Ovary (tissue), 9 donors: ENCODE measurements around the gene AOPEP. TPM values are rescaled to one million over a fixed set of nuclear protein-coding genes. Genes with fewer than 3 reads are reported as not detected.

ENCODE experiments used
- DNase-seq, 5 donors: peaks; one replicate each; pipeline ENCODE4 v3.0.0-alpha.2; 2019 to 2020
- H3K27ac ChIP-seq, 2 donors: fragments of 200-600 bp; one replicate each; pipeline versions ENCODE4 v1.5.1 to v1.8.0; 2019 to 2022
- H3K27me3 ChIP-seq: fragments of 200-600 bp; one replicate; pipeline ENCODE4 v1.8.0; 2022
- H3K36me3 ChIP-seq: fragments of 200-600 bp; sonication (generic); one replicate; pipeline ENCODE4 v1.5.1; 2019
- H3K4me1 ChIP-seq: one replicate; pipeline ENCODE4 v1.8.1; 2013; ENCODE audit warnings: mild to moderate bottlenecking, moderate library complexity; ENCODE audit not compliant: insufficient read depth
- H3K4me3 ChIP-seq: fragments of 200-600 bp; sonication (generic); one replicate; pipeline ENCODE4 v1.5.1; 2017
- H3K9me3 ChIP-seq, 2 donors: fragments of 200-600 bp in 1 of 2; sonication (generic) in 1 of 2; one replicate each; pipeline versions ENCODE4 v1.5.1 to v1.8.1; 2013 to 2019; ENCODE audit warnings: mild to moderate bottlenecking in 1 of 2, moderate library complexity in 1 of 2
- CTCF ChIP-seq, 3 donors: fragments of 450-650 bp in 2 of 3; fragments of 200-600 bp in 1 of 3; IDR thresholded peaks; one replicate each; pipeline versions ENCODE4 v1.5.1 to v1.8.0; 2016 to 2022; ENCODE audit warnings: antibody characterized with exemption in 3 of 3, mild to moderate bottlenecking in 1 of 3
- EP300 ChIP-seq: sonication (generic); formaldehyde crosslinking; IDR thresholded peaks from one replicate; pipeline ENCODE4 v1.6.1; 2017; ENCODE audit warnings: antibody characterized with exemption
- POLR2A ChIP-seq: fragments of 450-650 bp; IDR thresholded peaks from one replicate; pipeline ENCODE4 v1.6.1; 2017; ENCODE audit warnings: antibody characterized with exemption, mild to moderate bottlenecking, moderate library complexity
- WGBS, 3 donors: extraction: QIAGEN DNeasy Blood & Tissue Kit in 1 of 3; methylation state at CpG; one replicate each; pipeline versions ENCODE4 v1.1.5 to v1.1.7; 2013 to 2017; 5-methylcytosine and 5-hydroxymethylcytosine counted together
- intact Hi-C, 4 donors: fragments of 100-400 bp; cut with DNase I; formaldehyde crosslinking; loops; one replicate each; pipeline versions ENCODE4 v1.11.0 to v1.15.1; 2022 to 2023
- polyA plus RNA-seq, 2 donors: library from polyadenylated mRNA; stranded (reverse); fragments of 200-250 nt in 1 of 2; fragments of 350-450 nt in 1 of 2; fragmentation: Illumina TruSeq in 1 of 2; extraction: RNeasy Lipid Tissue Mini Kit (QIAGEN cat#74804) in 1 of 2; gene quantifications; one replicate each; pipeline ENCODE4 v1.2.3, GENCODE V29; 2013 to 2014
- total RNA-seq, 7 donors: library from RNA; depleted of rRNA in 2 of 7; stranded (reverse); fragments of >200 nt in 2 of 7; fragmentation: NEBNext Ultra II Directional in 3 of 7; extraction: Animal tissue kit (Norgen Biotek cat#: 25700) in 3 of 7; gene quantifications; one replicate each; pipeline versions ENCODE4 v1.1.0 to v1.2.4, GENCODE V29; 2016 to 2023
- donor health status: DM: no; HTN: no; CAD: no; lungs with moderate emphysema.
- donor health status: DM: no; HTN: no; CAD: no.
- donor health status: Bipolar disorder and iron deficiency.
- donor health status: DM: yes; HTN: yes; CAD: no.
- donor health status: DM: no; HTN: no; CAD: no.
- donor health status: DM: yes; HTN: yes; CAD: no.

Gene AOPEP
- total and polyA plus RNA-seq, 9 donors: 40.0 to 141 (median 82.1) TPM

GRCh38 chr9:94866770-94867169 lies 140.3 kb downstream of the AOPEP start:
- H3K9me3 ChIP-seq: no peaks in the 10 kb centered on the region
- H3K4me3 ChIP-seq: no peak overlapping the region
- no peak for DNase-seq
- H3K36me3 ChIP-seq: no peaks in the 10 kb centered on the region
- H3K27ac ChIP-seq: peak overlapping the region; percentile 9 to 71
- no peak for TF ChIP-seq POLR2A
- TF ChIP-seq EP300: no peak
- no peak for TF ChIP-seq CTCF (IDR thresholded peaks at IDR 0.05)
- H3K27me3 ChIP-seq: no peaks in the 10 kb centered on the region
- intact Hi-C loops: loop anchor here in 1 of 4 donors (10.0 kb wide), 1 partner anchor 138 kb away; no protein-coding TSS in a partner anchor
- H3K4me1 ChIP-seq: peaks cover 16% of the 10 kb centered on the region

GRCh38 chr9:94867281-94867841 lies 140.9 kb downstream of the AOPEP start:
- TF ChIP-seq CTCF (IDR thresholded peaks at IDR 0.05): no peak
- peak; percentile 17 for TF ChIP-seq POLR2A
- no peak for TF ChIP-seq EP300
- H3K9me3 ChIP-seq: no peaks in the 10 kb centered on the region
- peaks cover 16% of the 10 kb centered on the region for H3K4me1 ChIP-seq
- no peak overlapping the region for H3K4me3 ChIP-seq
- H3K36me3 ChIP-seq: no peaks in the 10 kb centered on the region
- no peaks in the 10 kb centered on the region for H3K27me3 ChIP-seq
- peak overlapping the region; percentile 9 to 71 for H3K27ac ChIP-seq
- intact Hi-C loops: loop anchor here in 1 of 4 donors (10.0 kb wide), 1 partner anchor 137 kb away; no protein-coding TSS in a partner anchor
- 14 to 18% (median 17%) methylated on average over 8 of the region's 8 CpGs for WGBS, 3 donors
- peak; percentile 48 to 77 (median 70) for DNase-seq

DNA sequence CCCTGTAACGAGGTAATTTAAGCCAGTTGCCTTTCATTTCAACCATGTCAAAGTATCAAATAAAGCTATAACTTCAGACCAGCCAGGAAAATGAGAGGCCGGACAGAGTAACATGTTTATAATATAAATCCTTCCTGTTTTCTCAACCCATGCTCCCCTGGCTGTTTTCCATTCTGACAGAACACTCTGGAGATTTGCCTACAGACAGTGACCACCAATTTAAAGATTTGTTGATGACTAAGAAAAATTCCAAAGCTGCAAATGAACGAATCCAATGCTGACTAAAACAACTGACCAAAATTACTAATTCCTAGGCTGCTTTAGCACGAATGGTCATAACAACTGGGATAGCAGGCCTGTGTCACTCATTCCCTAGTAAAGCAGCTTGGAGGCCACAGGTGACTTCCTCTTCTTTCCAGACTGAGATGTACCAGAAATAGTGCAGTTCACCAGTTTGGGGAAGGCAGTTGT lies 141.4 kb downstream of the AOPEP start:
- H3K4me1 ChIP-seq: peaks cover 18% of the 10 kb centered on the region
- intact Hi-C loops: loop anchor here in 1 of 4 donors (10.0 kb wide), 1 partner anchor 137 kb away; no protein-coding TSS in a partner anchor
- no peak for DNase-seq
- no peak for TF ChIP-seq EP300
- no peaks in the 10 kb centered on the region for H3K36me3 ChIP-seq
- peak overlapping the region; percentile 9 to 71 for H3K27ac ChIP-seq
- no peaks in the 10 kb centered on the region for H3K9me3 ChIP-seq
- 8 to 18% (median 8%) methylated on average over 4 of the region's 4 CpGs for WGBS, 3 donors
- H3K27me3 ChIP-seq: no peaks in the 10 kb centered on the region
- H3K4me3 ChIP-seq: no peak overlapping the region

DNA sequence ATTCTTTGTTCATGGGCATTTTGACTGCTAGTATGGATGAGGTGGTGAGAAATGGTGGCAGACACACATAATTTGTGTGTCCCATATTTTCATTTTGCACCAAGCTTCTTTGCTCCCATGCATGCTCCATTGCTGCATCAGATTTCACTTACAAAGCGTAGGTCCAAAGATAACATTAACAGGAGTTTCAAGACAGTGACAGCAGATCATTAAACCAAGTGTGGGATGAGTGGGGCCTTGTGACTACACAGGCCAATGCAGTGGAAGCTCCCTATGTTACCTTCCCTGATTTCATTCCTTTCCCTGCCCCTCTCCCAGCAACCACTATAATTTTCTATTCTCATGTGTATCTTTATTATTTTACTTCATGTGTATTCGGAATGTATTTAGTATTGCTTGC lies 142.0 kb downstream of the AOPEP start:
- H3K4me3 ChIP-seq: no peak overlapping the region
- no peaks in the 10 kb centered on the region for H3K36me3 ChIP-seq
- WGBS, 3 donors: 94 to 99% (median 95%) methylated on average over 2 of the region's 2 CpGs
- no peak for DNase-seq
- peak overlapping the region in 1 of 2 donors; percentile 71 for H3K27ac ChIP-seq
- peaks cover 21% of the 10 kb centered on the region for H3K4me1 ChIP-seq
- no peaks in the 10 kb centered on the region for H3K27me3 ChIP-seq
- intact Hi-C loops: loop anchor here in 1 of 4 donors (10.0 kb wide), 1 partner anchor 136 kb away; no protein-coding TSS in a partner anchor
- no peaks in the 10 kb centered on the region for H3K9me3 ChIP-seq
- TF ChIP-seq POLR2A (no peak), EP300 (no peak), CTCF (IDR thresholded peaks at IDR 0.05) (no peak)

DNA sequence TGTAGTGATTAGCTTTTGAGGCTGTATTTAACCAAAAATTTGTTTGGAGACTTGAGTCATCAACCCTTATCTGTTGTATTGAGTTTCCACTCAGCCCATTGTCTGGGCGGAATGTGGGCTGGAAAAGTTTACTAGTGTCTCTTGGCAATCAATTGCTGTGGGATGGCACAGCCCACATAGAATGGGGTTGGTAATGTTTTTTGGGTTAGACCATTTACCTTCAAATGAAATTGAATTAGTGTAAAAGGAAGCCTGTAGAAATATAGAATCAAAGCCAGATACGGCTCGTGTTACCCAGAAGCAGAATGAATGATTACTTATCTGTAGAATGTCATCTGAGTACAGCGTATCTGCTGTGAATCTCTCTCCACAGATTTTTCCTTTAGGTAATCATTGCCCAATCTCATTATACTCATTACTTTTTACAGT lies 142.9 kb downstream of the AOPEP start:
- no peaks in the 10 kb centered on the region for H3K36me3 ChIP-seq
- H3K9me3 ChIP-seq: no peaks in the 10 kb centered on the region
- intact Hi-C loops: loop anchor here in 1 of 4 donors (10.0 kb wide), 1 partner anchor 135 kb away; no protein-coding TSS in a partner anchor
- DNase-seq: no peak
- peaks cover 19% of the 10 kb centered on the region for H3K4me1 ChIP-seq
- H3K27ac ChIP-seq: no peak overlapping the region
- WGBS, 3 donors: 72 to 75% (median 74%) methylated on average over 4 of the region's 4 CpGs
- TF ChIP-seq EP300: no peak
- H3K4me3 ChIP-seq: no peak overlapping the region
- no peaks in the 10 kb centered on the region for H3K27me3 ChIP-seq
